Gastrocnemius medialis (tissue), 4 donors: ENCODE measurements around the gene RASA3.

ENCODE experiments used
- CTCF ChIP-seq, 5 experiments: fragments of 450-650 bp in 3 of 5; fragments of 200-600 bp in 2 of 5; sonication (generic) in 2 of 5; IDR thresholded peaks in 4 of 5; conservative IDR thresholded peaks in 1 of 5; 1 replicate in 4 of 5; 2 replicates in 1 of 5; pipeline ENCODE4 v1.5.1; 2016 to 2019; ENCODE audit warnings: antibody characterized with exemption in 5 of 5, mild to moderate bottlenecking in 3 of 5, moderate library complexity in 3 of 5
- POLR2A ChIP-seq, 2 donors: fragments of 450-650 bp; IDR thresholded peaks; one replicate each; pipeline ENCODE4 v1.6.1; 2017; ENCODE audit warnings: antibody characterized with exemption in 2 of 2, mild to moderate bottlenecking in 2 of 2, moderate library complexity in 2 of 2

GRCh38 chr13:114024603-114025404, 107.6 kb downstream of the RASA3 start:
- TF ChIP-seq CTCF (IDR thresholded peaks at IDR 0.05 in 4 of 5, conservative IDR thresholded peaks at IDR 0.05 in 1 of 5) = no peak
- TF ChIP-seq POLR2A (IDR thresholded peaks at IDR 0.05) = no peak
